C4-2B (cell line): ENCODE results near the gene DOCK11.

Experiments used
- CTCF ChIP-seq: fragments of 450-650 bp; conservative IDR thresholded peaks from 2 replicates; pipeline ENCODE4 v1.5.1; 2017; ENCODE audit warnings: mild to moderate bottlenecking
- ZFX ChIP-seq: fragments of 450-650 bp; IDR thresholded peaks from 2 replicates; pipeline ENCODE4 v1.6.1; 2017

GRCh38 chrX:118536204-118536603, 40.6 kb downstream of the DOCK11 start:
- no peak for TF ChIP-seq CTCF
- TF ChIP-seq ZFX = no peak
